ENCODE results near the gene ITGB6.

GRCh38 chr2:160239436-160239835 is 39.4 kb upstream of the ITGB6 start:
- TF ChIP-seq CTCF (IDR thresholded peaks at IDR 0.05) (no peak), EP300 (IDR thresholded peaks at IDR 0.05) (no peak), POLR2A (IDR thresholded peaks at IDR 0.05) (no peak)
